NT2/D1 (cell line): ENCODE data around the gene NR1H3.

ENCODE experiments used
- SUZ12 ChIP-seq: IDR thresholded peaks from 2 replicates; pipeline ENCODE4 v1.6.1; 2011; ENCODE audit not compliant: insufficient read length, insufficient read depth; ENCODE audit errors: extremely low read depth
- YY1 ChIP-seq: IDR thresholded peaks from 2 replicates; pipeline ENCODE4 v1.6.1; 2011; ENCODE audit not compliant: insufficient read length, insufficient read depth
- ZNF274 ChIP-seq: IDR thresholded peaks from 2 replicates; pipeline ENCODE4 v1.6.1; 2011; ENCODE audit warnings: mild to moderate bottlenecking, low read depth, low read length

GRCh38 chr11:47274495-47275235, 16.9 kb downstream of the NR1H3 start:
- TF ChIP-seq YY1 (no peak), ZNF274 (no peak), SUZ12 (no peak)
